Measurements from ENCODE around the gene ZFAND6. TPM values are rescaled to one million over a fixed set of nuclear protein-coding genes. Genes with fewer than 3 reads are reported as not detected.
"Not testable (repeated sequence)": the region's sequence is repeated elsewhere in the genome, so short reads cannot be mapped to it uniquely, and the experiment has no call there.

ZFAND6 gene
- total RNA-seq, 4 donors from 2014 or later = 215 to 324 (median 226) TPM

DNA sequence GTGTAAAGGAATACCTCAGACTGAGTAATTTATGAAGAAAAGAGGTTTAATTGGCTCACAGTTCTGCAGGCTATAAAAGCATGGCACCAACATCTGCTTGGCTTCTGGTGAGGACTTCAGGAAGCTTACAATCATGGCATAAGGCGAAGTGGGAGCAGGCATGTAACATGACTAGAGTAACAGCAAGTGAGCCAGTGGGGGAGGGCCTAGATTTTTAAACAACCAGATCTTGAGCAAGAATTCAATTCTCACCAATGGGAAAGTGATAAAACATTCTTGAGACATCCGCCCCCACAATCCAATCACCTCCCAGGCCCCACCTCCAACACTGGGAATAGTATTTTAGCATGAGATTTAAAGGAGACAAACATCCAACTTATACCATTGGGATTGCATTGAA is 44.3 kb upstream of the ZFAND6 start:
- Histone ChIP-seq H3K4me1 (peaks cover 0 to 4% of the 10 kb centered on the region in 2 donors), H3K27ac (no peak overlapping the region), H3K27me3 (no peaks in the 10 kb centered on the region), H3K4me3 (replicated peaks in 1 of 3) (no peak overlapping the region), H3K9me3 (no peaks in the 10 kb centered on the region), H3K36me3 (no peaks in the 10 kb centered on the region)
- no peak for DNase-seq
- intact Hi-C loops (cut with DNase I) = no loop called here
- no peak for TF ChIP-seq POLR2A (IDR thresholded peaks at IDR 0.05)
- TF ChIP-seq, protein P1, sequence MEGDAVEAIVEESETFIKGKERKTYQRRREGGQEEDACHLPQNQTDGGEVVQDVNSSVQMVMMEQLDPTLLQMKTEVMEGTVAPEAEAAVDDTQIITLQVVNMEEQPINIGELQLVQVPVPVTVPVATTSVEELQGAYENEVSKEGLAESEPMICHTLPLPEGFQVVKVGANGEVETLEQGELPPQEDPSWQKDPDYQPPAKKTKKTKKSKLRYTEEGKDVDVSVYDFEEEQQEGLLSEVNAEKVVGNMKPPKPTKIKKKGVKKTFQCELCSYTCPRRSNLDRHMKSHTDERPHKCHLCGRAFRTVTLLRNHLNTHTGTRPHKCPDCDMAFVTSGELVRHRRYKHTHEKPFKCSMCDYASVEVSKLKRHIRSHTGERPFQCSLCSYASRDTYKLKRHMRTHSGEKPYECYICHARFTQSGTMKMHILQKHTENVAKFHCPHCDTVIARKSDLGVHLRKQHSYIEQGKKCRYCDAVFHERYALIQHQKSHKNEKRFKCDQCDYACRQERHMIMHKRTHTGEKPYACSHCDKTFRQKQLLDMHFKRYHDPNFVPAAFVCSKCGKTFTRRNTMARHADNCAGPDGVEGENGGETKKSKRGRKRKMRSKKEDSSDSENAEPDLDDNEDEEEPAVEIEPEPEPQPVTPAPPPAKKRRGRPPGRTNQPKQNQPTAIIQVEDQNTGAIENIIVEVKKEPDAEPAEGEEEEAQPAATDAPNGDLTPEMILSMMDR (IDR thresholded peaks at IDR 0.05) = no peak
- 92 to 95% methylated on average over 2 of the region's 2 CpGs for WGBS, 2 donors

DNA sequence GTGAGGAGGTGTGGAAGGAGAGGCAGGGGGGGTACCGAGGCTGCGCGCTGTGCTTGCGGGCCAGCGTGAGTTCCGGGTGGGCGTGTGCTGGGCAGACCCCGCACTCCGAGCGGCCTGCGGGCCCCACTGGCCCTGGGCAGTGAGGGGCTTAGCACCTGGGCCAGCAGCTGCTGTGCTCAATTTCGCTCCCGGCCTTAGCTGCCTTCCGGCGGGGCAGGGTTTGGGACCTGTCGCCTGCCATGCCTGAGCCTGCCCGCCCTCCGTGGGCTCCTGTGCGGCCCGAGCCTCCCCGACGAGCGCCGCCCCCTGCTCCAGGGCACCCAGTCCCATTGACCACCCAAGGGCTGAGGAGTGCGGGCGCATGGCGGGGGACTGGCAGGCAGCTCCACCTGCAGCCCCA is 43.0 kb upstream of the ZFAND6 start:
- DNase-seq; H3K27me3 ChIP-seq; H3K36me3 ChIP-seq; H3K9me3 ChIP-seq; H3K4me1 ChIP-seq; H3K27ac ChIP-seq; intact Hi-C loops (cut with DNase I); H3K4me3 ChIP-seq (replicated peaks in 1 of 3): not testable (repeated sequence)
- WGBS, 2 donors = 97 to 100% methylated on average over 10 to 26 of the region's 27 CpGs

DNA sequence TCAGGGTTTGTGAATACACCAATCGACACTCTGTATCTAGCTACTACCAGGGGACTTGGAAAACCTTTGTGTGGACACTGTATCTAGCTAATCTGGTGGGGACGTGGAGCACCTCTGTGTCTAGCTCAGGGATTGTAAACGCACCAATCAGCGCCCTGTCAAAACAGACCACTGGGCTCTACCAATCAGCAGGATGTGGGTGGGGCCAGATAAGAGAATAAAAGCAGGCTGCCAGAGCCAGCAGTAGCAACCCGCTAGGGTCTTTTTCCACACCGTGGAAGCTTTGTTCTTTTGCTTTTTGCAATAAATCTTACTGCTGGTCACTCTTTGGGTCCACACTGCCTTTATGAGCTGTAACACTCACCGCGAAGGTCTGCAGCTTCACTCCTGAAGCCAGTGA is 42.3 kb upstream of the ZFAND6 start:
- H3K4me1 ChIP-seq; H3K4me3 ChIP-seq (replicated peaks in 1 of 3); intact Hi-C loops (cut with DNase I); H3K36me3 ChIP-seq; H3K27ac ChIP-seq; H3K9me3 ChIP-seq; DNase-seq; H3K27me3 ChIP-seq: not testable (repeated sequence)
- 90 to 94% methylated on average over 8 of the region's 8 CpGs for WGBS, 2 donors

DNA sequence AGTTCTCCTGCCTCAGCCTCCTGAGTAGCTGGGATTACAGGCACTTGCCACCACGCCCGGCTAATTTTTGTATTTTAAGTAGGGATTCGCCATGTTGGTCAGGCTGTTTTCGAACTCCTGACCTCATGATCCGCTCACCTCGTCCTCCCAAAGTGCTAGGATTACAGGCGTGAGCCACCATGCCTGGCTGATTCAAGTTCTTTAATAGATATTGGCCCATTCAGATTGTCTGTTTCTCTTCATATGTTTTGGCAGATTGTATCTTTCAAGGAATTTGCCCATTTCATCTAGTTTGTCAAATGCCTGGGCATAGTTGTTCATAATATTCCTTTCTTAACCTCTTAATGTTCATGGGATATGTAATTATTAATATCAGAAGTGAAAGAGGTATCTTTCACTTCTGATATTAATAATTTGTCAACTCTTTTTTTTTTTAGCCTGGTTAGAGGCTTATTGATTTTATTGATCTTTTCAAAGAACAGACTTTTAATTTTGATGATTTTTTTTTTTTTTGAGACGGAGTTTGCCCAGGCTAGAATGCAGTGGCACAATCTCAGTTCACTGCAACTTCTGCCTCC is 40.2 kb upstream of the ZFAND6 start:
- WGBS, 2 donors = 93 to 94% methylated on average over 8 of the region's 8 CpGs
- H3K4me1 ChIP-seq = no peaks in the 10 kb centered on the region
- DNase-seq = no peak
- no peaks in the 10 kb centered on the region for H3K27me3 ChIP-seq
- no peaks in the 10 kb centered on the region for H3K36me3 ChIP-seq
- TF ChIP-seq POLR2A (IDR thresholded peaks at IDR 0.05) = no peak
- TF ChIP-seq, protein P1 (IDR thresholded peaks at IDR 0.05) = no peak
- H3K4me3 ChIP-seq (replicated peaks in 1 of 3) = no peak overlapping the region
- no peak overlapping the region for H3K27ac ChIP-seq
- no peaks in the 10 kb centered on the region for H3K9me3 ChIP-seq
- intact Hi-C loops (cut with DNase I) = no loop called here

DNA sequence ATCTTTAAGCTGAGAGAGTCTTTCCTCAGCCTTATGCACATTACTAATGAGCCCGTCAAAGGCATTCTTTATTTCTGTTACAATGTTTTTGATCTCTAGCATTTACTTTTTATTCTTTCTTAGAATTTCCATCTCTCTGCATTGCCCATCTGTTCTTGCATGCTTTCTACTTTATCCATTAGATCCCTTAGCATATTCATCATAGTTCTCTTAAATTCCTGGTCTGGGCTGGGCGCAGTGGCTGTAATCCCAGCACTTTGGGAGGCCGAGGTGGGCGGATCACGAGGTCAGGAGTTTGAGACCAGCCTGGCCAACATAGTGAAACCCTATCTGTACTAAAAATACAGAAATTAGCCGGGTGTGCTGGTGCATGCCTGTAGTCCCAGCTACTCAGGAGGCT is 39.3 kb upstream of the ZFAND6 start:
- H3K9me3 ChIP-seq; H3K27ac ChIP-seq; H3K4me3 ChIP-seq (replicated peaks in 1 of 3); H3K4me1 ChIP-seq; H3K36me3 ChIP-seq; DNase-seq; intact Hi-C loops (cut with DNase I); H3K27me3 ChIP-seq: not testable (repeated sequence)
- WGBS, 2 donors = 89 to 93% methylated on average over 6 of the region's 6 CpGs

DNA sequence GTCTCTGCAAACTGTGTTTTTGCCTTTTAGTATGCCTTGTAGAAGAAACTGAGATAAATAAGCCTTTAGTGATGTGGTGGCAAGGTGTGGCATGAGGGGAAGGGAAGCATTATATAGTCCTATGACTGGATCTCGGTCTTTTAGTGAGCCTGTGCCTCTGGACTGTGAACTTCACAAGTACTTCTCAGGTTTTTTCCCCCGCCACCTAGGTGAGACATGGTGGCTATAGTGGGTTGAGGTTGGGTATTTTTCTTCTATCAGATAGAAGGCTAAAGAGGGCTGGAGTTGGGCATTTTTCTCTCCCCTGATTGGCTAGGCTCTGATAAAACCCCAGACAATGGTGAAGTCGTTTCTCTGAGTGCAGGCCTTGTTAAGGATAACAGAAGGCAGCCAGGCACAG is 38.7 kb upstream of the ZFAND6 start:
- no peaks in the 10 kb centered on the region for H3K27me3 ChIP-seq
- TF ChIP-seq POLR2A (IDR thresholded peaks at IDR 0.05) = no peak
- TF ChIP-seq, protein P1 (IDR thresholded peaks at IDR 0.05) = no peak
- H3K4me1 ChIP-seq = no peaks in the 10 kb centered on the region
- no peaks in the 10 kb centered on the region for H3K36me3 ChIP-seq
- H3K4me3 ChIP-seq (replicated peaks in 1 of 3) = no peak overlapping the region
- H3K9me3 ChIP-seq = no peaks in the 10 kb centered on the region
- 83 to 94% methylated on average over 3 of the region's 3 CpGs for WGBS, 2 donors
- no peak for DNase-seq
- no peak overlapping the region for H3K27ac ChIP-seq
- intact Hi-C loops (cut with DNase I) = no loop called here

DNA sequence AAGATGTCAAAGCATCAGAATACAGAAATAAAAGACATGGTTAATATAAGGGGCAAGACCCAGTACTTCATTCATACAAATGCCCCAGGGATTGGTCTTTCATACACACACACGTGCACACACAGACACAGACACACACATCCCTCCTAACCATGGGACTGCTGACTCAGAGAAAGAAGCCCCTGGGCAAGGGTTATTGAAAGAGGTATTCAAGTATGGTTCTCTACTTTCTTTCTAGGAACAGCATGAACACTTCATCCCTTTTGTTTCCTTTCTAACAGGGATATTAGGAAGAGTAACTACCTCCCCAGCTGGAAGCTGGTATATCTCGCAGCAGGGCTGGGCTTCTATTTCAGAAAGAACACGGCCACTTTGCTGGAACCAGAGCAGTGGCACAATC is 33.2 kb upstream of the ZFAND6 start:
- Histone ChIP-seq H3K36me3 (no peaks in the 10 kb centered on the region), H3K27me3 (no peaks in the 10 kb centered on the region), H3K4me1 (no peaks in the 10 kb centered on the region), H3K4me3 (replicated peaks in 1 of 3) (no peak overlapping the region), H3K9me3 (no peaks in the 10 kb centered on the region), H3K27ac (no peak overlapping the region)
- 92 to 94% methylated on average over 3 of the region's 3 CpGs for WGBS, 2 donors
- no peak for TF ChIP-seq POLR2A (IDR thresholded peaks at IDR 0.05)
- TF ChIP-seq, protein P1 (IDR thresholded peaks at IDR 0.05) = no peak
- intact Hi-C loops (cut with DNase I) = no loop called here
- no peak for DNase-seq

All from thyroid gland (tissue), 4 donors.